Left lung (tissue), 10 donors: ENCODE results near the gene SPDYA. TPM values are rescaled to one million over a fixed set of nuclear protein-coding genes. Genes with fewer than 3 reads are reported as not detected.

Experiments
- ATAC-seq: fragments of 200-7000 bp; cut with Tn5 transposase; one replicate; pipeline ENCODE4 v1.9.1; 2020; ENCODE audit warnings: moderate library complexity
- DNase-seq, 4 donors: peaks; one replicate each; pipeline ENCODE4 v3.0.0-alpha.2; 2013 to 2020
- H3K27ac ChIP-seq, 2 donors: fragments of 200-600 bp; sonication (generic) in 1 of 2; one replicate each; pipeline versions ENCODE4 v1.5.0 to v1.8.0; 2020 to 2021
- H3K27me3 ChIP-seq, 2 donors: fragments of 200-600 bp; sonication (generic) in 1 of 2; one replicate each; pipeline versions ENCODE4 v1.5.0 to v1.8.0; 2020 to 2021
- H3K36me3 ChIP-seq, 2 donors: fragments of 200-600 bp; sonication (generic) in 1 of 2; one replicate each; pipeline versions ENCODE4 v1.5.0 to v1.8.0; 2020 to 2021
- H3K4me1 ChIP-seq, 2 donors: fragments of 200-600 bp; one replicate each; pipeline ENCODE4 v1.8.0; 2021
- H3K4me3 ChIP-seq, 2 donors: fragments of 200-600 bp; sonication (generic) in 1 of 2; one replicate each; pipeline versions ENCODE4 v1.5.0 to v1.8.0; 2020 to 2021; ENCODE audit warnings: mild to moderate bottlenecking in 1 of 2
- H3K9me3 ChIP-seq, 2 donors: fragments of 200-600 bp; sonication (generic) in 1 of 2; one replicate each; pipeline versions ENCODE4 v1.5.0 to v1.8.0; 2020 to 2021
- intact Hi-C, 2 donors: fragments of 100-400 bp; cut with DNase I; formaldehyde crosslinking; loops; one replicate each; pipeline versions ENCODE4 v1.11.2 to v1.14.2; 2022
- polyA plus RNA-seq, 6 donors: library from polyadenylated mRNA; unstranded; fragments of 120-200 nt; gene quantifications; one replicate each; pipeline ENCODE4 v1.2.1, GENCODE V29; 2013; ENCODE audit not compliant: insufficient read length in 6 of 6
- total RNA-seq, 2 donors: library from RNA; stranded (reverse); fragmentation: NEBNext Ultra II Directional; extraction: Animal tissue kit (Norgen Biotek cat#: 25700); gene quantifications; one replicate each; pipeline ENCODE4 v1.2.1, GENCODE V29; 2021
- TF ChIP-seq, protein P1 (sequence below), 2 donors: fragments of 200-600 bp; sonication (generic) in 1 of 2; IDR thresholded peaks; one replicate each; pipeline versions ENCODE4 v1.5.0 to v1.8.0; 2021; ENCODE audit warnings: antibody characterized with exemption in 2 of 2
- donor health status: DM: no; HTN: yes; CAD: no.
- donor health status: DM: no; HTN: no; CAD: no.

SPDYA gene
- total and polyA plus RNA-seq, 8 donors = 0.55 to 4.7 (median 2.9) TPM

DNA sequence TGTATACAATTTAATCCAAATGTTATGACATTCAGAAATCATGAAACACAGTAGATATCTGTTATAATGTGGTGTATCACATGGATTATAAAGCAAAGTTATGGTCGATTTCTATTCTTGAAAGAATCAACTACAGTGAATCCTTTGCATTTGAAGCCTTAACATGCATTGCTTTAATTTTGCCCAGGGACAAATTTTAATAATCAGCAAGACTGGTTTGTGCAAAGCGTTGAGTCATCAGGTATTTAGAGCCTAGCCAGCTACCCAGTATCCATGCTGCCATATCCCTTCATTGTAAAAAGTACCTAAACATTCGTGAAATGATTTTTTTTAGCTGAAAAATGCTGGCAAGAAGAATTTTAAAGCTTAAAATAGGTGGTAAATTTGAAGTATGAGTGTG, 8.9 kb upstream of the SPDYA start:
- H3K9me3 ChIP-seq = no peaks in the 10 kb centered on the region
- no peak overlapping the region for H3K27ac ChIP-seq
- no peak overlapping the region for H3K4me3 ChIP-seq
- intact Hi-C loops = no loop called here
- peak; percentile 27 for ATAC-seq
- H3K36me3 ChIP-seq = peaks cover 0 to 70% of the 10 kb centered on the region in 2 donors
- H3K4me1 ChIP-seq = peaks cover 0 to 2% of the 10 kb centered on the region in 2 donors
- TF ChIP-seq, protein P1, sequence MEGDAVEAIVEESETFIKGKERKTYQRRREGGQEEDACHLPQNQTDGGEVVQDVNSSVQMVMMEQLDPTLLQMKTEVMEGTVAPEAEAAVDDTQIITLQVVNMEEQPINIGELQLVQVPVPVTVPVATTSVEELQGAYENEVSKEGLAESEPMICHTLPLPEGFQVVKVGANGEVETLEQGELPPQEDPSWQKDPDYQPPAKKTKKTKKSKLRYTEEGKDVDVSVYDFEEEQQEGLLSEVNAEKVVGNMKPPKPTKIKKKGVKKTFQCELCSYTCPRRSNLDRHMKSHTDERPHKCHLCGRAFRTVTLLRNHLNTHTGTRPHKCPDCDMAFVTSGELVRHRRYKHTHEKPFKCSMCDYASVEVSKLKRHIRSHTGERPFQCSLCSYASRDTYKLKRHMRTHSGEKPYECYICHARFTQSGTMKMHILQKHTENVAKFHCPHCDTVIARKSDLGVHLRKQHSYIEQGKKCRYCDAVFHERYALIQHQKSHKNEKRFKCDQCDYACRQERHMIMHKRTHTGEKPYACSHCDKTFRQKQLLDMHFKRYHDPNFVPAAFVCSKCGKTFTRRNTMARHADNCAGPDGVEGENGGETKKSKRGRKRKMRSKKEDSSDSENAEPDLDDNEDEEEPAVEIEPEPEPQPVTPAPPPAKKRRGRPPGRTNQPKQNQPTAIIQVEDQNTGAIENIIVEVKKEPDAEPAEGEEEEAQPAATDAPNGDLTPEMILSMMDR (IDR thresholded peaks at IDR 0.05) = no peak
- no peaks in the 10 kb centered on the region for H3K27me3 ChIP-seq
- DNase-seq = no peak

DNA sequence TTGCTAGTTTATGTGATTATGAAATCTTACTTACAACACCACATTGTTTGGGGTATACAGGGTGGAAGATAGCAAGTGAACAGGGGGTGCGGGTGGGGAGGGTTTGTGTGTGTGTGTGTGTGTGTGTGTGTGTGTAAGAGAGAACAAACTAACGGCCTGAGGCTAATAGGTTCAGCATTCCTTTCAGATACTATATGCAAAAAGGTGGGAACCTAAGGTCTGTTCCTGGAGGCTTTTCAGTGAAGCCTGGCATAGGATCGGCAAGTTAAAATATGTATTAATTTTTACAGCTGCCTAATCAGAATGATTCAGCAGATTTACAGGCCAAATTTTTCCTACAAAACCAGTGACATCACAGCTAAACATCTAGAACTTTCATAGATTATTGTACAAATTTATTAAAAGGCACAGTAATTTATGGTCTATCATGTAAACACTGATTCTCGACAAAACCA, 7.6 kb upstream of the SPDYA start:
- intact Hi-C loops = no loop called here
- no peak overlapping the region for H3K4me3 ChIP-seq
- no peaks in the 10 kb centered on the region for H3K4me1 ChIP-seq
- H3K27me3 ChIP-seq = no peaks in the 10 kb centered on the region
- TF ChIP-seq, protein P1 (IDR thresholded peaks at IDR 0.05) = no peak
- H3K36me3 ChIP-seq = peaks cover 0 to 75% of the 10 kb centered on the region in 2 donors
- DNase-seq = no peak
- no peak for ATAC-seq
- H3K9me3 ChIP-seq = no peaks in the 10 kb centered on the region
- no peak overlapping the region for H3K27ac ChIP-seq

DNA sequence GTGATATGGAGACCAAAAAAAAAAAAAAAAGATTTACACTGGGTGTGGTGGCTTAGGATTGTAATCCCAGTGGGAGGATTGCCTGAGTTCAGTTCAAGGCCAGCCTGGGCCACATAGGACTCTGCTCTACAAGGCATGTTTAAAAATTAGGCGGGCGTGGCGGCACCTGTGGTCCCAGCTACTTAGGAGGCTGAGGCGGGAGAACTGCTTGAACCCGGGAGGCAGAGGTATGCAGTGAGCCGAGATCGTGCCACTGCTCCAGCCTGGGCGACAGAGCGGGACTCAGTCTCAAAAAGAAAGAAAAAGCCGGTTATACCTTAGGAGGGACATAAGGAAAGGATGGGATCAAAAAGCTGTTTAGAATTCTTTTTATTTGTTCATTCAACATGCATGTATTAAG, 707 bp upstream of the SPDYA start:
- H3K9me3 ChIP-seq = no peaks in the 10 kb centered on the region
- H3K36me3 ChIP-seq = peaks cover 0 to 25% of the 10 kb centered on the region in 2 donors
- no peak overlapping the region for H3K27ac ChIP-seq
- H3K4me3 ChIP-seq = peak overlapping the region in 1 of 2 donors; percentile 47
- no peak for ATAC-seq
- TF ChIP-seq, protein P1 (IDR thresholded peaks at IDR 0.05) = no peak
- no peak for DNase-seq
- H3K4me1 ChIP-seq = peaks cover 4 to 19% of the 10 kb centered on the region in 2 donors
- intact Hi-C loops = no loop called here
- H3K27me3 ChIP-seq = peaks cover 0 to 11% of the 10 kb centered on the region in 2 donors

DNA sequence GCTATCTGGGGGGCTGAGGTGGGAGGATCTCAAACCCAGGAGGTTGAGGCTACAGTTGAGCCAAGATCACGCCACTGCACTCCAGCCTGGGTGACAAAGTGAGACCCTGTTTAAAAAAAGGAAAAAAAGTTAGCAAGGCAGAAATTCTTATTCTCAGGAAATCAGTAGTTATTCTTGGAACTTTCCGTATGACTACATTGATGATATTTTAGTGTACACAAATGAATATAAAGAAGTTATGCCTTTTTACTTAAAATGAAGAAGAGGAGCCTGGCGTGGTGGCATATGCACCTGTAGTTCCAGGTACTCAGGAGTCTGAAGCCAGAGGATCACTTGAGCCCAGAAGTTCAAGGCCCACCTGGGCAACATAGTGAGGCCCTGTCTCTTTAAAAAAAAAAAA, 7.4 kb downstream of the SPDYA start:
- ATAC-seq = no peak
- H3K27ac ChIP-seq = no peak overlapping the region

DNA sequence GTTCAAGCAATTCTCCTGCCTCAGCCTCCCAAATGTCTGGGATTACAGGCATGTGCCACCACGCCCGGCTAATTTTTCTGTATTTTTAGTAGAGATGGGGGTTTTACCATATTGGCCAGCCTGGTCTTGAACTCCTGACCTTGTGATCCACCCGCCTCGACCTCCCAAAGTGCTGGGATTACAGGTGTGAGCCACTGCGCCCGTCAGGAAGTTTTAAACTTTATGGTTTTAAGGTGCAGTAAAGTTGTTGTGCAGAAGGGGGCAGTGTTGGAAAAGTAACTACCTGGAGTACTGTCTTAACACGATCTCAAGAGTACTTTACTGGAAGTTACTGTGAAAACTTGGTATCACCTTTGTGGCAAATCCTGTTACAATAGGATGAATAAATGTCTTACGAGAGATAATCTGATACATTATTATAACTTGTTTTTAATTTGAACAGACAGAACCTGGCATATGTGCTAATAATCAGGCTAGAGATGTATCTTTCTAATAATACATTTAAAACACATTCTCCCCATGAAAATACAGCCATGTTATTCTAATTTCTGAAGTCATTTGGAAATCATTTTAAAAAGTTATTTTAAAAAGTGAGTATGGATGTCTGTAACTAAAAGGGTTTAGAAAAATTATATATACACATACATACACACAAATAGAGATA, 10.8 kb downstream of the SPDYA start:
- peak; percentile 97 for ATAC-seq
- Histone ChIP-seq H3K27me3 (no peaks in the 10 kb centered on the region), H3K4me1 (no peaks in the 10 kb centered on the region), H3K27ac (no peak overlapping the region), H3K9me3 (no peaks in the 10 kb centered on the region), H3K36me3 (no peaks in the 10 kb centered on the region), H3K4me3 (no peak overlapping the region)
- TF ChIP-seq, protein P1 (IDR thresholded peaks at IDR 0.05) = peak; percentile 50 to 52
- peak in 2 of 4 donors; percentile 31 to 57 for DNase-seq
- intact Hi-C loops = loop anchor here in 1 of 2 donors (10.0 kb wide), 1 partner anchor 373 kb away; no protein-coding TSS in a partner anchor

More for the DNA sequence above, 7.4 kb downstream of the SPDYA start:
- TF ChIP-seq, protein P1 (IDR thresholded peaks at IDR 0.05) = no peak
- H3K4me1 ChIP-seq = no peaks in the 10 kb centered on the region
- DNase-seq = no peak
- no peaks in the 10 kb centered on the region for H3K9me3 ChIP-seq
- no peaks in the 10 kb centered on the region for H3K36me3 ChIP-seq
- H3K27me3 ChIP-seq = no peaks in the 10 kb centered on the region
- intact Hi-C loops = no loop called here
- no peak overlapping the region for H3K4me3 ChIP-seq
